ENCODE data around the gene ZFAND5.

Gene ZFAND5

DNA sequence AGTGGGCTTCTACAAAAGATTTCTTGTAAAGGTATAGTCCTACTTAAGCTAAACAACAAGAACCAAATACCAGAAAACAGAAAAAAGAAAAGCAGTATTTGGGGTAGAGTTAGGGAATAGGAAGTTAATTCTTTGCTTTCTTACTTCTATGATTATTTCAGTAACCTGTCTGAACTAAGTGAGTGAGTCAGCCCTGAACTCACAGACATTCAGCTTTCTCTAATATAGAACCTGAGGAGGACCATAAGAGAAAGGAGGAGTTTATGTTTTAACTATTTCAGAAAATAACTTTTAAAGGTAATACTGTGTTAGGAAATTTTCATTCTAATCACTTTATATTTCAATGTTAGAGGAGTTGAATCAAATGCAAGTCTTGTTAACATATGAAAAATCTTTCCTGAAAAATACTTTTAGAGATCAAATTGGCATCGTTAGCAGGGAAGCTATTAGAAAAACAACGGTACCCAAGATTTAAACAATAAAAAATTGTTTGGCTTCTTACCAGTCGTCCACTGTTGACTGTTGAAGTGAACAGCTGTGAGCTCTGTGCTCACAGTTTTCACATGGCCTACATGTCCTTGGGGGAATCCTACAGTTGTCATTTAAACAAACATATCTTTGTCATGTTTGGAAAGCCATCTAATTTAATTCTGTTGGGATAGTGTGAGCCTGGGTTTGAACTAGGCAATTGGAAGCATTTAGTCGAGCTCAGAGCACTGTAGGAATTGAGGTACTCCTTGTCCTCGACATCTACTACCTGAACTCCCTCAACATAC lies 19.9 kb upstream of the ZFAND5 start:
- H3K27ac ChIP-seq (ENCODE audit: low read length): no peak overlapping the region
- H3K4me3 ChIP-seq (ENCODE audit: low read length): no peak overlapping the region
- H3K4me1 ChIP-seq (ENCODE audit: low read length): no peaks in the 10 kb centered on the region
- H3K36me3 ChIP-seq (replicated peaks; ENCODE audit: insufficient read depth, low read length): no peaks in the 10 kb centered on the region
- no peaks in the 10 kb centered on the region for H3K9me2 ChIP-seq (replicated peaks; ENCODE audit: insufficient read depth, low read length)
- H3K9me3 ChIP-seq (replicated peaks; ENCODE audit: insufficient read depth, low read length): no peaks in the 10 kb centered on the region
- no peak for DNase-seq
- TF ChIP-seq EZH2 (optimal IDR thresholded peaks at IDR 0.05; ENCODE audit: low read depth, low read length): no peak
- TF ChIP-seq, protein P1, sequence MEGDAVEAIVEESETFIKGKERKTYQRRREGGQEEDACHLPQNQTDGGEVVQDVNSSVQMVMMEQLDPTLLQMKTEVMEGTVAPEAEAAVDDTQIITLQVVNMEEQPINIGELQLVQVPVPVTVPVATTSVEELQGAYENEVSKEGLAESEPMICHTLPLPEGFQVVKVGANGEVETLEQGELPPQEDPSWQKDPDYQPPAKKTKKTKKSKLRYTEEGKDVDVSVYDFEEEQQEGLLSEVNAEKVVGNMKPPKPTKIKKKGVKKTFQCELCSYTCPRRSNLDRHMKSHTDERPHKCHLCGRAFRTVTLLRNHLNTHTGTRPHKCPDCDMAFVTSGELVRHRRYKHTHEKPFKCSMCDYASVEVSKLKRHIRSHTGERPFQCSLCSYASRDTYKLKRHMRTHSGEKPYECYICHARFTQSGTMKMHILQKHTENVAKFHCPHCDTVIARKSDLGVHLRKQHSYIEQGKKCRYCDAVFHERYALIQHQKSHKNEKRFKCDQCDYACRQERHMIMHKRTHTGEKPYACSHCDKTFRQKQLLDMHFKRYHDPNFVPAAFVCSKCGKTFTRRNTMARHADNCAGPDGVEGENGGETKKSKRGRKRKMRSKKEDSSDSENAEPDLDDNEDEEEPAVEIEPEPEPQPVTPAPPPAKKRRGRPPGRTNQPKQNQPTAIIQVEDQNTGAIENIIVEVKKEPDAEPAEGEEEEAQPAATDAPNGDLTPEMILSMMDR (IDR thresholded peaks at IDR 0.05; ENCODE audit: low read length): no peak
- no peak for TF ChIP-seq EZH2phosphoT487 (IDR thresholded peaks at IDR 0.05; ENCODE audit: low read length)
- no peak overlapping the region for H2AFZ ChIP-seq (ENCODE audit: low read length)
- H3K9ac ChIP-seq (ENCODE audit: low read length): no peak overlapping the region
- no peaks in the 10 kb centered on the region for H3K79me2 ChIP-seq (ENCODE audit: low read length)
- H4K20me1 ChIP-seq (ENCODE audit: insufficient read depth, low read length): no peaks in the 10 kb centered on the region
- H3K4me2 ChIP-seq (ENCODE audit: low read depth, low read length): no peak overlapping the region
- no peaks in the 10 kb centered on the region for H3K27me3 ChIP-seq (replicated peaks; ENCODE audit: insufficient read depth, low read length)
- no peaks in the 10 kb centered on the region for H3F3A ChIP-seq (ENCODE audit: insufficient read depth, low read length)

DNA sequence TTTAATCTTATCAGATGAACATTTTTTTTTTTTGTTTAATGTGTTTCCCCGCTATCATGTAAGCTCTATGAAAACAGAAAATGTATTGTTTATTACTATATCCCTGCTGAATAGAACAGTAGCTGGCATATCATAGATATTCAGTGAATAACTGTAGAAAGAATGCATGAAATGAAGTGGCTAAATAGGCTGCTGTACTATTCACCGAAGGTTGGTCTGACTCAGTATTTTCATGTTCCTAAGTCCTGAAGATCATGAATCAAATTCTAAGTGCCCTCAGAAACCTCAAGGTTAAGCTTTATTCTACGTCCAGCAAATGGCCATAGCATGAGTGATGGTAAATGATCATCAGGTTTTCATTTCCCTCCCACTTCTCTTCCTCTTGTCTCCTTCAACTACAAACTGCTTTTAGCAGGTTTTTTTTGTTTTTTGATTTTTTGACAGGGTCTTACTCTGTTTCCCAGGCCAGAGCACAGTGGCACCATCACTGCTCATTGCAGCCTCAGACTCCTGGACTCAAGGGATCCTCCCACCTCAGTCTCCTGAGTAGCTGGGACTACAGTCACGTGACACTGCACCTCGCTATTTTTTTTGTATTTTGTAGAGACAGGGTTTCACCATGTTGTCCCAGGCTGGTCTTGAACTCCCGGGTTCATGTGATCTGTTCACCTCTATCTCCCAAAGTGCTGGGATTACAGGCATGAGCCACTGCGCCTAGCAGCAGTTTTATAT lies 19.1 kb upstream of the ZFAND5 start:
- no peak for TF ChIP-seq EZH2phosphoT487 (IDR thresholded peaks at IDR 0.05; ENCODE audit: low read length)
- TF ChIP-seq, protein P1 (IDR thresholded peaks at IDR 0.05; ENCODE audit: low read length): no peak
- H3K9me2 ChIP-seq (replicated peaks; ENCODE audit: insufficient read depth, low read length): no peaks in the 10 kb centered on the region
- H3K9me3 ChIP-seq (replicated peaks; ENCODE audit: insufficient read depth, low read length): no peaks in the 10 kb centered on the region
- no peak overlapping the region for H3K27ac ChIP-seq (ENCODE audit: low read length)
- H3K27me3 ChIP-seq (replicated peaks; ENCODE audit: insufficient read depth, low read length): no peaks in the 10 kb centered on the region
- no peak for DNase-seq
- H3K4me2 ChIP-seq (ENCODE audit: low read depth, low read length): no peak overlapping the region
- no peaks in the 10 kb centered on the region for H3K4me1 ChIP-seq (ENCODE audit: low read length)
- no peak overlapping the region for H3K9ac ChIP-seq (ENCODE audit: low read length)
- H3K4me3 ChIP-seq (ENCODE audit: low read length): no peak overlapping the region
- no peaks in the 10 kb centered on the region for H3F3A ChIP-seq (ENCODE audit: insufficient read depth, low read length)
- H2AFZ ChIP-seq (ENCODE audit: low read length): no peak overlapping the region
- H4K20me1 ChIP-seq (ENCODE audit: insufficient read depth, low read length): no peaks in the 10 kb centered on the region
- H3K36me3 ChIP-seq (replicated peaks; ENCODE audit: insufficient read depth, low read length): no peaks in the 10 kb centered on the region
- H3K79me2 ChIP-seq (ENCODE audit: low read length): no peaks in the 10 kb centered on the region

DNA sequence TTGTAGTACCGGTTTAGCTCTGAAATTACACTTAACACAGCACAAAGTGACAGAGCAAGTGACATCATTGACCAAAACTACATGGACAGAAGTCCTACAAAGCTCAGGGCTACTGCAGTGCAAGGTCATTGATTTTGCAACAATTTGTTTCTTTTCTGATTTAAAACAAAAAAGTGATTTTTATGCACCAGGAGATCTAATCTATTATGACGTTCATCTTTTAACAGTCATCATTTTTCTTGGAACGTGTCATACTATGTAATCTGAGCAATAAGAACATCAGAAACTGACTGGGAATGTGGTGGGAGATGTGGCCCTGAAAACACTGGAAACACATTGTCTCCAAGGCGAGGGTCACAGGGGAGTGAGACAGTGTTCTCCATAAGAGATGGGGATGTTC lies 17.4 kb upstream of the ZFAND5 start:
- H3K9ac ChIP-seq (ENCODE audit: low read length): no peak overlapping the region
- H3K79me2 ChIP-seq (ENCODE audit: low read length): no peaks in the 10 kb centered on the region
- H2AFZ ChIP-seq (ENCODE audit: low read length): no peak overlapping the region
- H3K36me3 ChIP-seq (replicated peaks; ENCODE audit: insufficient read depth, low read length): no peaks in the 10 kb centered on the region
- no peaks in the 10 kb centered on the region for H3K9me2 ChIP-seq (replicated peaks; ENCODE audit: insufficient read depth, low read length)
- no peaks in the 10 kb centered on the region for H3K4me1 ChIP-seq (ENCODE audit: low read length)
- H3K27ac ChIP-seq (ENCODE audit: low read length): no peak overlapping the region
- no peak overlapping the region for H3K4me3 ChIP-seq (ENCODE audit: low read length)
- TF ChIP-seq EZH2phosphoT487 (IDR thresholded peaks at IDR 0.05; ENCODE audit: low read length): no peak
- no peak for TF ChIP-seq EZH2 (optimal IDR thresholded peaks at IDR 0.05; ENCODE audit: low read depth, low read length)
- TF ChIP-seq, protein P1 (IDR thresholded peaks at IDR 0.05; ENCODE audit: low read length): no peak
- H3K4me2 ChIP-seq (ENCODE audit: low read depth, low read length): no peak overlapping the region
- H4K20me1 ChIP-seq (ENCODE audit: insufficient read depth, low read length): no peaks in the 10 kb centered on the region
- DNase-seq: no peak
- no peaks in the 10 kb centered on the region for H3K9me3 ChIP-seq (replicated peaks; ENCODE audit: insufficient read depth, low read length)
- no peaks in the 10 kb centered on the region for H3F3A ChIP-seq (ENCODE audit: insufficient read depth, low read length)
- H3K27me3 ChIP-seq (replicated peaks; ENCODE audit: insufficient read depth, low read length): no peaks in the 10 kb centered on the region
